CD4-positive, alpha-beta T cell treated with Interleukin-17A for 1 hour (primary cell): ENCODE results near the gene TRPV5.

Experiments
- DNase-seq: peaks from one replicate; pipeline ENCODE4 v3.0.0-alpha.2; 2020

Gene TRPV5

GRCh38 chr7:142939226-142939910, 5.8 kb upstream of the TRPV5 start, which contains the start of gene LLCFC1:
Gene LLCFC1 (plus strand): TSS chr7:142939484. CDS start chr7:142939622, 138 bp downstream.
- DNase-seq, result peak; percentile 10

DNA sequence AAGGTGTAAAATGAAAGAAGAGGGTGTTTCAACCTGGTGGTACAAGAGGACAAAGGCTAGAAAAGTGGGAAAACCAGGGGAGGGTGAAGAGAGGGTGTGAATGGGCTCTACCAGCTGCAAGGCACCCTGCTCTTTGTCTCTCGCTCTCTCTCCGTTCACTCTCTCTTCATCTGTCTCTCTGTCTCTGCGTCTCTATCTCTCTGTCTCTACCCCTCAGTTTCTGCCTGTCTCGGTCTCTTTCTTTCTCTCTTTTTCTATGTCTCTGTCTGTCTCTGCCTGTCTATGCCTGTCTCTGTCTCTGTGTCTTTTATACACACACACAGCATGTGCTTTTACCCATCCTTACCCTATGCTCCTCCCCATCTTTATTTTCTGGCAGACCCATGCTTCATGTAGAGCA, 5.1 kb upstream of the TRPV5 start:
- DNase-seq, result no peak

DNA sequence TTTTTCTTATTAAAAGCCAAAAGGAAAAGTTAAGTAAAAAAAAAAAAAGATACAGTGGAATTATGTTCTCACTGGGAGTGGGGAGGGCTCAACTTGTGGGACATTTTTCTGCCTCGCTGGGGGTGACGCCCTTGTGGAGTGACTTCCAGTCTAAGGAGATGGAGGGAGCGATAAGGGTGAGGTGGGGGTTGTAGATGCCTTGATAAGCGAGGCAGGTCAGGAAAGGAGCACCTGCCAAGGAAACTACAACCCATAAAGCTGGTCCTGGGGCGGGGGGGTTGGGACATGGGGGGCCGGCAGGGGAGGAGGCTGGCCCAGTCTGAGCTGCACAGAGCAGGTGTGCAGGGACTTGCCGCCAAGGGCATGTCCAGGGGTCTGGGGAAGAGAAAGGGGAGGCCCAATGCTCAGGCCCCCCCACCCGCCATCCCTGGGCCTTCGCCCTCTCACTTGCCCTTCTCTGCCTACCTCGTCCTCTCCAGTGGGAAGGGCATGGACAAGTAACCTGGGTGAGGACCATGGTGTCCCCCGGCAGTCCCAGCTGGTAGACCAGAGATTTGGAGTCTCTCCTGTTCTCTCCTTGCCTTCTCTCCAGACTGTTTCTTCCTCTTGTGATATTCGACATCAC, 2.5 kb upstream of the TRPV5 start:
- no peak for DNase-seq

DNA sequence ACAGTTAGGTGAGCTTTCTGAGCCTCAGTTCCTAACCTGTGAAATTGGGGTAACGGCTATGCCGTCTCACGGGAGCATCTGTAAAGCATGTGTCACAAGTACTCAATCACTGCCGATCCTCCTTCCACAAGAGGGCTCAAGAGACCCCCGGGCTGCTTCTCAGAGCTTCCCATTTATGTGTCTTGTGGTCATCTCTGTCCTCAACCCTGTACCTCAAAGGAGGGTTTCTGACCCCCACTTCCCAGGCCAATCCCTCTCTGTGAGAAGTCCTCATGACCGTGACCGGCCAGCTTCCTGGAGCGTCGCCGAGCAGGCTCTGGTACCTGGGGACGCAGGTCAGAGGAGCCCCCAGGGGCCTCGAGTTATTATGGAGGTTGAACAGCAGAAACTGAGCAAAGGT, 510 bp upstream of the TRPV5 start:
- DNase-seq, result no peak

DNA sequence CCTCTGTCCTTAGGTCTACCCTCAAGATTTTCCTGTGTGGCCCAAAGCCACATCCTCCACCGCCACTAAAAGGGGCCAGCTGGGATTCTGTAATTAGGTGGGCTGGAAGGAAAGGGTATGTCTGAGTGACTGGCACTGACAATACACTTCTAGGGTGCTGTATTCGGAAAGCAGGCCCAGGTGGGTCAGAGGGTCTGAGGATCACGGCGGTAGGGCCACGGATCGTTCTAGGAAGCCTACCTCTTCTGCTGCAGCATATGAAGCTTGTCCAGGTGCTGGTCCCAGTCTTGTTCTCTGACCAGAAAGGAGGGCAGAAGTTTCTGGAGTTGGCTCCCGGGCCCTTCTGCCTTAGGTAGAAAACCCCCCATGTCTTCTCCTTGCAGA, 462 bp downstream of the TRPV5 start:
- DNase-seq, result no peak

- no peak for DNase-seq
These were observed 1.0 kb downstream of the TRPV5 start for GRCh38 chr7:142932386-142933091.

DNA sequence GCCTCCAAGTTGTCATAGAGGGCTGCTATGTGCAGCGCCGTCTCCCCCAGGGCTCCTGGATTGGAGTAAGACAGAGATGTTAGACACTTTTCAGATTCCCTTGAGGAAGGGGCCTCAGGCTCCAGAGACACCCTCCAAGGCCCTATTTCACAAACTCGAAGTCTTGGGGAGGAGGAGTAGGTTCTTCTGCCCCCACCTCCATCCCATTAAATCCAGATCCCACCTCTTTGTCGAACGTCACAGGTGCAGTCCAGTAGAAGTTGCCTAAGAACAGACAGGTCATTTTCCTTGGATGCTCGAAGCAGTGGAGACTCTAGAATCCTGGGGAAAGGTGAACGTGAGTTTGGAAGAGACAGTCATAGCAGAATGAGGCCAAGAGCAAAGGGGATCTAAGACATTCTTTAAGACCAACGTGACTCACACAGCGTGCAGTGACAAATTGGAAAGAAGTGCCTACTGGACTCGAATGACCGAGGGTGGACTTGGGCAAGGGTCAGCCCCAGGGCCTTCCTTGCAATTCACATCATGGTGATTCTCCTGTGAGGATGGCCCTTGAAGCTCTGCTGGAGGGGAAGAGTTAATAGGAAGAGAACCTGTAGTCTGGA, 3.3 kb downstream of the TRPV5 start:
- DNase-seq, result no peak

DNA sequence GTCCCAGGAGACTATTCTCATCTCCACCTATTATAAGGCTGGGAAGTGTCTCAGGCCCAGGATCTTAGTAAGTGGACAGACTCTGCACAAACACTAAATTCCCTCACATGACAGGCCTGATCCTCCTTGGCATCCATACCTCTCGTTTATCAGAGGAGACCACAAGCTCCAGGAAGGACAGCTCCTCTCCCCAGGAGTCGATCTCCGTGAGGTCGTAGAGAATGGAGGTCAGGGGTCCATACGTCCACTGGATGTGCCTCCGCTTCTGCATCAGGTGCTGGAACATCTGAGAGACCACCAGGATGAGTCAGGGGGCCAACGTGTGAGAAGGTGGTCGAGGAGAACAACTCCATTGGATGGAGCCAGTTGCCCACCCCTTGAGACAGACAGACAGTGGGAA, 5.6 kb downstream of the TRPV5 start:
- no peak for DNase-seq

GRCh38 chr7:142927085-142927745, 6.3 kb downstream of the TRPV5 start:
- no peak for DNase-seq

DNA sequence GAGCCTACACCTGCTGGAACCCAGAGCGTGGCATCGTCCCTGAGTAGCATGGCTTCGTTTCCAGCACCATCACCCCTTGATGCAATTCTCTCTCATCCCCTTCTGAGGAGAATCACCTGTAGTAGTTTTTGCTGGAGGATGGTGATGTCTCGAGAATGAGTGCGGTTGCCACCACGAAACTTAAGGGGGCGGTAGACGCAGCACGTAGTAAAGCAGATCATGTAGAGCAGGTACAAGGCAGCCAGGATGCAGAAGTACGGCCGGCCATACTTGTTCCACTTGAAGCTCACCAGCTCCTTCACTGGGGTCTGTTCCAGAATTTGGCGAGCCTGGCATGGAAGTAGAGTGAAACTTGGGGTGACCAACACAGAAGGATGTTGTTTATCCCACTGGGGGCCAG, 8.1 kb downstream of the TRPV5 start:
- DNase-seq, result no peak

DNA sequence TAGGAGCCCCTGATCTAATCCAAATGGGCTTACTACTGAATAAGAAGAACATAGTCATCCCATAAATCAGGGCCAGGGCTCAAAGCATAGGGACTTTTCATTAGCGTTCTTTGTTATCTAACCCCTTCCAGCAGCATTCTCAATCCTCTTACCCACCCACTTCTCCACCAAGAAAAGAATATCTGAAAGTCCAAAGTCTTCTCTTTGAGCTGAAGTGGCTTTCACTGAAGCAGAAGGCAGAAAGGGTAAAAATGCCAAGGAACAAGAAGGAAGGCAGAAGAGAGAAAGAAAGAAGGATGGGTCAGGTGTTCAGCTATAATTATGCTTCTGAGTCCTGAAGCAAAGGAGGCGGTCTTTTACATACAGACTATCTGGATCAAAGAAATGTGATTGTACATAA, 10.2 kb downstream of the TRPV5 start:
- DNase-seq, result no peak

GRCh38 chr7:142919656-142920055, 13.9 kb downstream of the TRPV5 start:
- DNase-seq, result no peak

GRCh38 chr7:142918901-142919300, 14.6 kb downstream of the TRPV5 start:
- DNase-seq, result no peak

GRCh38 chr7:142917447-142917846, 16.1 kb downstream of the TRPV5 start:
- DNase-seq, result no peak

GRCh38 chr7:142916508-142916907, 17.0 kb downstream of the TRPV5 start:
- DNase-seq, result no peak

- no peak for DNase-seq
These were observed 18.2 kb downstream of the TRPV5 start for GRCh38 chr7:142915315-142915714.

DNA sequence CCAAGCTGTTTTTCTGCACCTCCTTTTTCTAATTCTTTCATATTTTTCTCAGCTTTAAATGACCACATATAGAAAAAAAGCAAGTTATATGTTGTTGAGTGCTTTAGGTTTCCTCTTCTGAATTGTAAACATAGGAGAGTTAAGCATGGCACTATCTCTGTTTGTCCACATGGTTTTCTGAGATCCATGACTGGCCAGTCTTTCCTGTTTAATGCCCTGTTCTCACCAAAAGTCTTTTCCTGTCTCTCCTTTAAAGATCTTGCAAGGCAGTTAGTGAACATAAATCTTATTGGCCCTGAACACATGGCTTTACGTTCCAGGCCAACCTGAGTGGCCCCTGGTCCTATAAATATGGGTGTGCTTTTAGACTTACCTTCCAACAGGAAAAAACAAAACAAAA, 19.4 kb downstream of the TRPV5 start:
- DNase-seq, result no peak

GRCh38 chr7:142913566-142913965, 20.0 kb downstream of the TRPV5 start:
- DNase-seq, result no peak

DNA sequence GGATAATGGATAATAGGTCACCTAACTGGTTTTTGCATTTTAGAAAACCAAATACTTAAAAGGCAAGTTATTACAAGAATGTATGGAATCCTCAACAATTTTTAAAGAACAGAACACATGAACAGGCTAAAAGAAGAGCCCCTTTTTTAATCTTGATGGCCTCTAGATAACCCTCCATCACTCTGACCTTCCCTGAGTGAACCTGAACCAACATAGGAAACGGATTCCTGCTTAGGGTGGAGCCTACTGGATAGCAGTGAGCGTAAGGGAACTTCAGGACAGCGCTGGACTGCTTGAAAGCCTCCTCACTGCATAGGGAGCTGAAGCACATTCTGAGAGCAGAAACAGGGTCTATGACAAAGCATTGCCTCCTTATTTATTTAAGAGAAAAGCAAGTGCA, 20.5 kb downstream of the TRPV5 start:
- DNase-seq, result no peak

DNA sequence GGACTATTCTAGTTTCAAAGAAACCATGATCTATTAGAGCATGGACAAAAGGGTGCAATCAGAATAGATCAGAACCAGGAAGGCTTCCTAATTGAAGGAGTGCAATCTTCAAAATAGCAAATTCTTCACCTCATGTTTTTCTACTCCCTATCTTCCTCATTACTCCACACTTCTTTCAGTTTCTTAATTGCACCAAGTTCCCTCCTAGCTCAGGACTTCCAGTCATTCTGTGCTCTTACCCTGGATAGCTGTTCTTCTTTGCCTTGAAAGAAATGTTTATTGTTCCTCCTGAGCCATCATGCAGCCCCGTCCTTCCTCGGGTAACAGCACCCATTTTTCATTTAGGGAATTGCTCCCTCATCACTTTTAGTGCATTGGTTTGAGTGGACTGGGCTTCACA, 23.1 kb downstream of the TRPV5 start:
- no peak for DNase-seq

GRCh38 chr7:142910031-142910433, 23.5 kb downstream of the TRPV5 start:
- DNase-seq, result no peak

- peak; percentile 7 for DNase-seq
These were observed 24.3 kb downstream of the TRPV5 start for GRCh38 chr7:142908921-142909890.
